Stomach (tissue), 9 donors: ENCODE measurements around the gene MT1F. TPM values are rescaled to one million over a fixed set of nuclear protein-coding genes. Genes with fewer than 3 reads are reported as not detected.

Experiments
- DNase-seq, 2 donors: peaks; one replicate each; pipeline versions ENCODE4 v3.0.0 to v3.0.0-alpha.2; 2013 to 2019
- H3K27ac ChIP-seq, 5 donors: fragments of 200-600 bp in 4 of 5; sonication (generic) in 4 of 5; one replicate each; pipeline ENCODE4 v1.5.1; 2013 to 2019; ENCODE audit warnings: mild to moderate bottlenecking in 1 of 5, moderate library complexity in 1 of 5
- H3K27me3 ChIP-seq, 3 donors: fragments of 200-600 bp; sonication (generic); one replicate each; pipeline ENCODE4 v1.5.1; 2017 to 2019; ENCODE audit warnings: mixed run types in 1 of 3
- H3K36me3 ChIP-seq, 4 donors: fragments of 200-600 bp; sonication (generic); 1 replicate in 3 of 4; 2 replicates in 1 of 4; pipeline ENCODE4 v1.5.1; 2016 to 2019
- H3K4me1 ChIP-seq, 4 donors: fragments of 200-600 bp; sonication (generic); one replicate each; pipeline ENCODE4 v1.5.1; 2016 to 2019
- H3K4me3 ChIP-seq, 4 donors: fragments of 200-600 bp; sonication (generic) in 3 of 4; one replicate each; pipeline ENCODE4 v1.5.1; 2016 to 2019; ENCODE audit warnings: mild to moderate bottlenecking in 1 of 4
- H3K9me3 ChIP-seq, 4 donors: fragments of 200-600 bp; sonication (generic); one replicate each; pipeline ENCODE4 v1.5.1; 2016 to 2019
- CTCF ChIP-seq, 7 experiments: fragments of 450-650 bp in 4 of 7; fragments of 200-600 bp in 3 of 7; sonication (generic) in 3 of 7; IDR thresholded peaks; one replicate each; pipeline ENCODE4 v1.5.1; 2016 to 2019; ENCODE audit warnings: antibody characterized with exemption in 7 of 7, control low read depth in 2 of 7, mild to moderate bottlenecking in 1 of 7
- EP300 ChIP-seq: sonication (generic); formaldehyde crosslinking; IDR thresholded peaks from one replicate; pipeline ENCODE4 v1.6.1; 2017; ENCODE audit warnings: antibody characterized with exemption
- POLR2A ChIP-seq, 4 donors: fragments of 450-650 bp; IDR thresholded peaks; one replicate each; pipeline ENCODE4 v1.6.1; 2016; ENCODE audit warnings: antibody characterized with exemption in 4 of 4, control low read depth in 2 of 4, mild to moderate bottlenecking in 1 of 4, moderate library complexity in 1 of 4
- POLR2AphosphoS5 ChIP-seq, 3 donors: sonication (generic); formaldehyde crosslinking; IDR thresholded peaks; one replicate each; pipeline ENCODE4 v1.6.1; 2016; ENCODE audit warnings: antibody characterized with exemption in 3 of 3
- WGBS, 5 donors: extraction: QIAGEN DNeasy Blood & Tissue Kit in 3 of 5; methylation state at CpG; one replicate each; pipeline versions ENCODE4 v1.1.5 to v1.1.7; 2013 to 2018; 5-methylcytosine and 5-hydroxymethylcytosine counted together
- intact Hi-C: fragments of 100-400 bp; cut with DNase I; formaldehyde crosslinking; loops from one replicate; pipeline ENCODE4 v1.15.1; 2023; ENCODE audit warnings: low total_unique reads
- polyA plus RNA-seq, 3 donors: library from polyadenylated mRNA; stranded (reverse); fragments of 200-250 nt; gene quantifications; one replicate each; pipeline ENCODE4 v1.2.3, GENCODE V29; 2013
- total RNA-seq, 5 donors: library from RNA; depleted of rRNA; stranded (reverse); fragments of >200 nt; gene quantifications; one replicate each; pipeline versions ENCODE4 v1.1.0 to v1.2.3, GENCODE V29; 2014 to 2016
- donor health status: healthy with polysubstance abuse.
- donor health status: Bipolar disorder and iron deficiency.
- donor health status: healthy.

Gene MT1F
- total and polyA plus RNA-seq, 8 donors, result 7.5 to 225 (median 80.2) TPM; not detected in 2

GRCh38 chr16:56700195-56700594, 42.4 kb downstream of the MT1F start:
- intact Hi-C loops, result loop anchor here (5.0 kb wide), 1 partner anchor 118 kb away; no protein-coding TSS in a partner anchor
- no peak overlapping the region for H3K4me3 ChIP-seq
- no peak overlapping the region for H3K27ac ChIP-seq
- peaks cover 0 to 7% (median 0%) of the 10 kb centered on the region in 4 donors for H3K9me3 ChIP-seq
- peaks cover 0 to 7% (median 4%) of the 10 kb centered on the region in 4 donors for H3K4me1 ChIP-seq
- WGBS, 5 donors, result 3 to 91% (median 57%) methylated on average over 1 of the region's 1 CpG
- H3K27me3 ChIP-seq, result no peaks in the 10 kb centered on the region
- no peaks in the 10 kb centered on the region for H3K36me3 ChIP-seq
- TF ChIP-seq POLR2A (IDR thresholded peaks at IDR 0.05) (no peak), EP300 (no peak), CTCF (IDR thresholded peaks at IDR 0.05) (no peak), POLR2AphosphoS5 (IDR thresholded peaks at IDR 0.05) (no peak)
- no peak for DNase-seq

- peaks cover 0 to 7% (median 0%) of the 10 kb centered on the region in 4 donors for H3K9me3 ChIP-seq
- no peaks in the 10 kb centered on the region for H3K36me3 ChIP-seq
- H3K4me3 ChIP-seq, result no peak overlapping the region
- intact Hi-C loops, result loop anchor here (5.0 kb wide), 1 partner anchor 118 kb away; no protein-coding TSS in a partner anchor
- H3K27ac ChIP-seq, result no peak overlapping the region
- TF ChIP-seq POLR2A (IDR thresholded peaks at IDR 0.05), result no peak
- no peak for DNase-seq
- 93 to 100% (median 96%) methylated on average over 1 of the region's 1 CpG for WGBS, 5 donors
- H3K4me1 ChIP-seq, result peaks cover 0 to 7% (median 4%) of the 10 kb centered on the region in 4 donors
- no peaks in the 10 kb centered on the region for H3K27me3 ChIP-seq
These were observed 42.9 kb downstream of the MT1F start for GRCh38 chr16:56700631-56701030.

GRCh38 chr16:56701534-56701933, 43.8 kb downstream of the MT1F start:
- intact Hi-C loops, result loop anchor here (5.0 kb wide), 1 partner anchor 119 kb away; no protein-coding TSS in a partner anchor
- no peak for DNase-seq
- Histone ChIP-seq H3K4me3 (no peak overlapping the region), H3K27me3 (no peaks in the 10 kb centered on the region), H3K4me1 (peaks cover 0 to 7% (median 4%) of the 10 kb centered on the region in 4 donors), H3K36me3 (no peaks in the 10 kb centered on the region), H3K27ac (no peak overlapping the region), H3K9me3 (peaks cover 0 to 7% (median 0%) of the 10 kb centered on the region in 4 donors)
- no peak for TF ChIP-seq EP300
- no peak for TF ChIP-seq POLR2AphosphoS5 (IDR thresholded peaks at IDR 0.05)
- no peak for TF ChIP-seq CTCF (IDR thresholded peaks at IDR 0.05)
- no peak for TF ChIP-seq POLR2A (IDR thresholded peaks at IDR 0.05)
- WGBS, 5 donors, result 83 to 92% (median 85%) methylated on average over 7 of the region's 7 CpGs

GRCh38 chr16:56702836-56703235, 45.1 kb downstream of the MT1F start:
- Histone ChIP-seq H3K36me3 (no peaks in the 10 kb centered on the region), H3K4me3 (no peak overlapping the region), H3K4me1 (peaks cover 0 to 7% (median 4%) of the 10 kb centered on the region in 4 donors), H3K9me3 (peaks cover 0 to under 1% (median 0%) of the 10 kb centered on the region in 4 donors), H3K27me3 (no peaks in the 10 kb centered on the region), H3K27ac (no peak overlapping the region)
- no peak for TF ChIP-seq EP300
- intact Hi-C loops, result loop anchor here (5.0 kb wide), 1 partner anchor 121 kb away; no protein-coding TSS in a partner anchor
- WGBS, 5 donors, result 83 to 88% (median 87%) methylated on average over 5 of the region's 5 CpGs
- no peak for DNase-seq

Other genes with a start within 250 kb of the MT1F start
- gene AMFR, start 232.4 kb upstream of the MT1F start, total RNA-seq, result 100 to 1,000 TPM in 3 of 5 donors, 10 to 100 TPM in 2; 43.7 to 254 (median 102) TPM
- gene AMFR, start 232.4 kb upstream of the MT1F start, polyA plus RNA-seq, result 10 to 100 TPM; 16.8 to 30.9 (median 17.4) TPM
- gene NUDT21, start 206.6 kb upstream of the MT1F start, total RNA-seq, result 100 to 1,000 TPM in 2 of 5 donors, 10 to 100 TPM in 2, 1 to 10 TPM in 1; 6.4 to 174 (median 30.4) TPM
- gene NUDT21, start 206.6 kb upstream of the MT1F start, polyA plus RNA-seq, result 10 to 100 TPM; 19.4 to 28.6 (median 26.0) TPM
- 100 to 1,000 TPM in 1 of 5 donors, 10 to 100 TPM in 4; 16.3 to 167 (median 38.0) TPM for gene OGFOD1, start 206.4 kb upstream of the MT1F start, total RNA-seq
- 1 to 10 TPM; 8.4 to 8.7 (median 8.6) TPM for gene OGFOD1, start 206.4 kb upstream of the MT1F start, polyA plus RNA-seq
- gene BBS2, start 137.9 kb upstream of the MT1F start, total RNA-seq, result 100 to 1,000 TPM in 1 of 5 donors, 10 to 100 TPM in 4; 11.3 to 142 (median 72.4) TPM
- gene BBS2, start 137.9 kb upstream of the MT1F start, polyA plus RNA-seq, result 10 to 100 TPM; 16.4 to 35.1 (median 28.3) TPM
- not detected for gene MT4, start 92.9 kb upstream of the MT1F start, total RNA-seq
- gene MT4, start 92.9 kb upstream of the MT1F start, polyA plus RNA-seq, result not detected
- gene MT3, start 68.4 kb upstream of the MT1F start, total RNA-seq, result 1 to 10 TPM in 1 of 5 donors, not detected in 4; 2.2 TPM
- gene MT3, start 68.4 kb upstream of the MT1F start, polyA plus RNA-seq, result 1 to 10 TPM; 3.1 to 5.0 (median 4.9) TPM
- gene MT2A, start 49.4 kb upstream of the MT1F start, total RNA-seq, result 100 to 1,000 TPM in 3 of 5 donors, 10 to 100 TPM in 2; 38.8 to 291 (median 111) TPM
- gene MT2A, start 49.4 kb upstream of the MT1F start, polyA plus RNA-seq, result 1,000 to 10,000 TPM in 2 of 3 donors, 100 to 1,000 TPM in 1; 949 to 1,839 (median 1,778) TPM
- gene MT1E, start 32.2 kb upstream of the MT1F start, total RNA-seq, result 100 to 1,000 TPM in 4 of 5 donors, 10 to 100 TPM in 1; 16.1 to 704 (median 292) TPM
- 1,000 to 10,000 TPM in 2 of 3 donors, 100 to 1,000 TPM in 1; 445 to 1,956 (median 1,098) TPM for gene MT1E, start 32.2 kb upstream of the MT1F start, polyA plus RNA-seq
- gene MT1M, start 25.3 kb upstream of the MT1F start, total RNA-seq, result 10 to 100 TPM in 3 of 5 donors, 1 to 10 TPM in 1, not detected in 1; 5.2 to 57.4 (median 25.3) TPM
- gene MT1M, start 25.3 kb upstream of the MT1F start, polyA plus RNA-seq, result 100 to 1,000 TPM; 135 to 155 (median 138) TPM
- gene MT1A, start 19.3 kb upstream of the MT1F start, total RNA-seq, result 10 to 100 TPM in 2 of 5 donors, 1 to 10 TPM in 2, not detected in 1; 3.3 to 56.7 (median 25.5) TPM
- gene MT1A, start 19.3 kb upstream of the MT1F start, polyA plus RNA-seq, result 100 to 1,000 TPM; 117 to 185 (median 169) TPM
- not detected for gene MT1B, start 6.1 kb upstream of the MT1F start, total RNA-seq
- 1 to 10 TPM in 1 of 3 donors, not detected in 2; 5.8 TPM for gene MT1B, start 6.1 kb upstream of the MT1F start, polyA plus RNA-seq
- gene MT1G, start 10.1 kb downstream of the MT1F start, total RNA-seq, result 100 to 1,000 TPM in 3 of 5 donors, not detected in 2; 174 to 605 (median 300) TPM
- gene MT1G, start 10.1 kb downstream of the MT1F start, polyA plus RNA-seq, result 1,000 to 10,000 TPM; 1,140 to 4,171 (median 1,738) TPM
- gene MT1H, start 11.9 kb downstream of the MT1F start, total RNA-seq, result 10 to 100 TPM in 1 of 5 donors, not detected in 4; 33.8 TPM
- gene MT1H, start 11.9 kb downstream of the MT1F start, polyA plus RNA-seq, result 100 to 1,000 TPM in 1 of 3 donors, 10 to 100 TPM in 2; 75.7 to 219 (median 80.0) TPM
- gene MT1X, start 24.5 kb downstream of the MT1F start, total RNA-seq, result 1,000 to 10,000 TPM in 1 of 5 donors, 100 to 1,000 TPM in 4; 261 to 1,065 (median 315) TPM
- 1,000 to 10,000 TPM in 2 of 3 donors, 100 to 1,000 TPM in 1; 760 to 1,982 (median 1,143) TPM for gene MT1X, start 24.5 kb downstream of the MT1F start, polyA plus RNA-seq
- 100 to 1,000 TPM in 1 of 5 donors, 10 to 100 TPM in 4; 43.2 to 184 (median 87.5) TPM for gene NUP93, start 72.2 kb downstream of the MT1F start, total RNA-seq
- gene NUP93, start 72.2 kb downstream of the MT1F start, polyA plus RNA-seq, result 10 to 100 TPM; 26.7 to 46.6 (median 27.4) TPM
- gene SLC12A3, start 207.2 kb downstream of the MT1F start, total RNA-seq, result not detected
- gene SLC12A3, start 207.2 kb downstream of the MT1F start, polyA plus RNA-seq, result under 1 TPM in 2 of 3 donors, not detected in 1; 0.10 to 0.12 TPM